HL-60/S4 treated with phorbol 12-myristate 13-acetate at 8.2 ng/mL for 4 days and 3 days (cell line): ENCODE data around the gene ASTN2.

Experiments used
- in situ Hi-C: fragments of 300-500 bp; cut with MboI; formaldehyde crosslinking; loops from 2 replicates; pipeline ENCODE4 v1.15.0; 2022; ENCODE audit warnings: low sequenced_read_pairs

The ASTN2 gene

GRCh38 chr9:116689486-116690032, 725.3 kb downstream of the ASTN2 start:
- in situ Hi-C loops: no loop called here

DNA sequence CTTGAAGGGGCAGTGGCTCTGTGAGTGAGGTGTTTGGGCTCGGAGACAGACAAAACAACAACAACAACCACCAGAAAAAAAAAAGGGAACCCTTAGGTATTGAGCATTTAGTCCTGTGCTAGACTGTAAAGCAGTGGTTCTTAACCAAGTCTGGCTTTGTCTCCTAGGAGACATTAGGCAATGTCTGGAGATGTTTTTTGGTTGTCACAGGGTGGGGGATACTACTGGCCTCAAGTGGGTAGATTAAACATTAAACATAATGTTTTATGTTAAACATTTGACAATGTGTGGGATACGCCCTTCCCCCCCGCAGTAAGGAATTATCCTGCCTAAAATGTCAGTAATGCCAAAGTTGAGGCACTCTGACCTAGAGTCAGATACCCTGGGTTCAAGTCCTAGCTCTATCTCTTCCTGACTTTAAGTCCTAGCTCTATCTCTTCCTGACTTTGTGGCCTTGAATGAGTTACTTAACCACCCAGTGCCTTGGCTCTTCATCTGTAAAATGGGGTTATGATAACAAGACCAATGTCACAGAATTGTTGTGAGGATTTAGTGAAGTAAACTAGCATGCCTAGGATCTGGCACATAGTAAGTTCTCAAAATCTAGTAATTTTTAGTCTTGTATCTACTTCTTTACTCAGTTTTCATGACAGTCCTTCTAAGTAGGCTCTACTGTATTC, 725.9 kb downstream of the ASTN2 start:
- in situ Hi-C loops: no loop called here

GRCh38 chr9:116687754-116688135, 727.1 kb downstream of the ASTN2 start:
- in situ Hi-C loops: no loop called here

DNA sequence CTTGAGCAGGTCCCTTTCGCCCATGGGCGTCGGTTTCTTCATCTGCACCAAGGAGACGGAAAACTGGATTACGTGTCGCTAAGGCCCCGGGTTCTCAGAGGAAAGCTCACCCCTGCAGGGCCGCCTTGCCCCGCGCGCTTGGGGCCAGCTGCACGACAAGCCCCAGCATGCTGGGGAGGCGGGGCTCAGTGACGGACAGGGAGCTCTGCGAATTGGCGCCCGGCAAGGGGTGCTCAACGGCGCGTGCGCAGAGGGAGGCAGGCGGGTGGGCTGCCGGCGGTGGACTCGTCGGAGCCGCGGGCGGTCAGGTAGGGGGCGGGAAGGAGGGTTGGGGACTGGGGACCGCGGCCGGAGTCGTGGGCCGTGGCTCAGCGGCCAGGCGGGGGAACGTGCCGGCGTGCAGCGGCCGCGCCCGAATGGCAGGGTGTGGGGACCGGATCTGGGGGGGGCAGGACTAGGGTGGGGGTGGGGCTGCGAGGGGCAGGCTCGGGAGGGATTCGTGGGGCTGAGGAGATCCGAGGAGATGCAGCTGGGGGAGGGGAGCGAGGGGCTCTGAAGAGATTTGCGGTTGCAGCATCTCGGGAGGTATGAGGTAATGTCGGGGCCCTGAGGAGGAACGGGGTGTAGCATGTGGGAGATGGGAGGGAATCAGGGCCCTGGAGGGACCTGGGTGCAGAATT, 727.6 kb downstream of the ASTN2 start, which contains the start of gene TRIM32:
TRIM32 (plus strand) TSS at position 232 of the 680 bp plus-strand sequence. CDS start 10,438 bp downstream, outside the sequence.
- in situ Hi-C loops: no loop called here

DNA sequence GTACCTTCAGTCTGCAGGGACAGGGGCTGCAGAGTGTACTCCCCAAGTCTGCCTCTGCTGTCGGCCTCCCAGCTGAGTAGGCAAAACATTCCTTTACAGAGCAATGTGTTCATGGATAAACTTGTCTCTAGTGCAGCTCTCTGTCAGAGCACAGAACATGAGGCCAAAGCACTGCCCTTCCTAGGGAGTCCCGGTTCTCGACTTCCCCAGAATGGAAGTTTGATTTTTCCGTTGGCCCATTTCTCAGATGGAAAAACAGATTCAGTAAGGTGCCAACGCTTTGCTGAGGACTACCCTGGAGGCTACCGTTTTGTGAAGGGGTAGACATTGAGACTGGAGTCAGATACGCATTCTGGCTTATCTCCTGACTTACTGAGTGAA, 728.2 kb downstream of the ASTN2 start:
- in situ Hi-C loops: no loop called here

GRCh38 chr9:116686135-116686534, 728.7 kb downstream of the ASTN2 start:
- in situ Hi-C loops: no loop called here

GRCh38 chr9:116685166-116685565, 729.7 kb downstream of the ASTN2 start:
- in situ Hi-C loops: no loop called here

DNA sequence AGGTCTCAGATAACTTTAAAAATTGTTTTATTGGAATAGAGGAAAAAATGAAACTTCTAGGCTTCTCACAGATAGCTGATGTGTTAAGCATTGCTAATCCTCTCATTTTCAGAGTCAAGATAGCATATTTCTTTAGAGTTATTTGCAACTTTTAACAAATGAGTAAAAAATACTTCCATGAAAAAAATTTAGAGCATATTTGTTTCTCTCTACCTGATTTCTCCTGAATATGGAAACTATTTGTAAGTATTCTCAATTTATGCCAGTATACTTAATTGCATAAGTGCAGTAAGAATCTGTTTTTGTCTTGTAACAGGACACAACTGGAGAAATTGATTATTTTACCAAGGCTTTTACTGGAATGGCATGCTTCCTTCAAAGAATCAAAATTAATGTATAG, 731.3 kb downstream of the ASTN2 start:
- in situ Hi-C loops: no loop called here

- in situ Hi-C loops: no loop called here
These were observed 740.5 kb downstream of the ASTN2 start for GRCh38 chr9:116674210-116674980.

DNA sequence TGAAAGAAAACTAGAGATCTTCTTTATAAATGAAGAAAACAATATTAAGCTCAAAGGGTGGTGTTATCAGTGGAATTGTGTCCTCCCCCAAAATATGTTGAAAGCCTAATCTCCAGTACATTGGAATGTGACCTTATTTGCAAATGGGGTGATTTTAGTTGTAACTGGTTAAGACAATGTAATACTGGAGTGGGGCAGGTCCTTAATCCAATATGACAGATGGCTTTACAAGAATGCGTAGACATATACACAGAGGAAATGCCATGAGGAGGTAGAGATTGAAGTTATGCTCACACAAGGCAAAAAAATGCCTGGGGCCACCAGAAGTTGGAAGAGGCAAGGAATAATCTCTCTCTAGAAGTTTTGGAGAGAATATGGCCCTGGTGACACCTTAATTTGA, 741.5 kb downstream of the ASTN2 start:
- in situ Hi-C loops: no loop called here

- in situ Hi-C loops: no loop called here
These were observed 743.3 kb downstream of the ASTN2 start for GRCh38 chr9:116671605-116672004.

- in situ Hi-C loops: no loop called here
These were observed 745.7 kb downstream of the ASTN2 start for GRCh38 chr9:116668970-116669695.

DNA sequence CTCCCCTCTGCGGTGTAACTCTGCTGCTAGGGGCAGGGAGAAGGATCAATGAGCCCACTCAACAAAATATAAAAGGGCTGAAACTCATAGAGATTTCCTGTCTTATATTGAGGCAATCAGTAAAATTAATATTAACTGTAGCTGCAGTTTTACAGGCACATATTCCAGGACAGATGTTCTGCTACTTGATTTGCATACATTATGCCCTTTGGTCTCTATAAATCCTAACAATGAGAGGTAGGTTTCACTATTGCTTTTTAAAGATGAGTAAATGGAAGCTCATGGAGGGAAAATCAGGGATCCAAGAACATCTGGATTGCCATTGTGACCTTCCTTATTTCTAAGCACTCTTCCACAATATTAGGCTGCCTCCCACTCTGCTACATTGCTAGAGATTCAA, 751.3 kb downstream of the ASTN2 start:
- in situ Hi-C loops: no loop called here

DNA sequence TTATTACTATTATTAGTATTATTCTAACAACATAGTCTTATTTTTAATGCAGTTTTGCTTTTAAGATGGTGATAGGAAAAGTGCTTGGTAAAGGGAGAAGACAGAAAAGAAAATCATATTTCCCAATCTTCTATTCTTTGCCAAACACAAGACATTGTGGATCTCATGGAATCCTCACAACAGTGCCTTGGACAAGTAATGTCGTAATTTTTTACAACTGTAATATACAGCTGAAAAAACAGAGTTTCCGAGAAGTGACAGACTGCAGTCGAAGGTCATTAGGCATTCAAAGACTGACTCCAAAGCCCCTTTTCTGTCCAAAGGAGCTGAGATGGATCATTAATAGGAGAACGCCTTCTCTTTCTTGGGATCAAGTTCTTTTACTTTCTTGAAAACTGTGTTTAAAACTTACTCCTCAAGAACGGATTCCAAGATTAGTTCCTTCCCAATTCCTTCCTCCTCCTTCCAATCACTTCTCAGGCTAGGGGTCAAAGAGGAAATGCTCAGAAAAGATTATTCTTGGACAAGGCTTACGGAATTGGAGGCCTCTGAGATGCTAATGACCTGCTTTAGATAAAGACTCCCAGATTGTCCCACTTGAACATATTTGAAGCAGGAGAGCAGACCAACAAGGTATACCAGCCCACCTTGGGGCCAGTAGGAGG, 752.1 kb downstream of the ASTN2 start:
- in situ Hi-C loops: no loop called here

DNA sequence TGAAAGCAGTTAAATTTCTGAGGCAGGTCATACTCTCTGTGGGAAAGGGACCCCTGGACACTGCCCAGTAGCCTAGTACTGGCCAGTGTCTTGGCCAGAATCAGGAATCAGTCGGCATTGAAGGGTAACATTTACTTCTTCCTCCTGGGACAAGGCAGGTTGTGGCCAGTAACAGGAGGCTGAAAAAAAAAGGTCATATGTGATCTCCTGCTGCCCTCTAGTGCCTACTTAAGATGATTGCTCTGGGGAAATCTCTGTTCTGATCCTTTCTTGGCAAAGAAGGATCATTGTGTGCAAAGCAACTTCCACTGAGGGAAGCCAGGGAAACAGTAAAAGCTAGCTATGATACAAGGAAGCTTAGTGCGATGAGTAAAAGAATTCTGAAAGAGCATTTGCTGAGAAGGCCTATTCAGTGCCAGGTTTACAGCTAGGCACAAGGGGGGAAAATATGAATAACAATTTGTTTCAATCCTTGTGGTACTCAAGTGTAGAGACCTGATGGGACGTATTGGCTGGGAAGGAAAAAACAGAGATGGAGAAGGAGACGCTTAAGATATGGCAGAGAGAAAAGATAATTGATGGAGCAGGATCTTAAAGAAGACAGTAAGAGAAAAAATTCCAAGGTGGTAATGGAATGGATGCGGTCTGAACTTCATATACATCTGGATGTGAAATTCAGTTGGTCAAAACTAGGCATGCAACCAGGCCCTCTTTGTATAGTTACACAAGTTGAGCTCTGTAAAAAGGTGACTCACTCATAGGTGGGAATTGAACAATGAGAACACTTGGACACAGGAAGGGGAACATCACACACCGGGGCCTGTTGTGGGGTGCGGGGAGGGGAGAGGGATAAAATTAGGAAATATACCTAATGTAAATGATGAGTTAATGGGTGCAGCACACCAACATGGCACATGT, 753.6 kb downstream of the ASTN2 start:
- in situ Hi-C loops: no loop called here

GRCh38 chr9:116658265-116658664, 756.6 kb downstream of the ASTN2 start:
- in situ Hi-C loops: no loop called here

- in situ Hi-C loops: no loop called here
These were observed 757.9 kb downstream of the ASTN2 start for GRCh38 chr9:116656977-116657376.

GRCh38 chr9:116656501-116656971, 758.3 kb downstream of the ASTN2 start:
- in situ Hi-C loops: no loop called here

GRCh38 chr9:116654059-116654355, 760.9 kb downstream of the ASTN2 start:
- in situ Hi-C loops: no loop called here
